ENCODE results near the gene PIKFYVE. TPM values are rescaled to one million over a fixed set of nuclear protein-coding genes. Genes with fewer than 3 reads are reported as not detected.
"Not testable (repeated sequence)": the region's sequence is repeated elsewhere in the genome, so short reads cannot be mapped to it uniquely, and the experiment has no call there.

Gene PIKFYVE
- total RNA-seq, 1 donor from 2014 or later, result 29.8 TPM

GRCh38 chr2:208255557-208256106, 10.4 kb upstream of the PIKFYVE start:
- peak overlapping the region; percentile 80 for H3K27ac Mint-ChIP-seq (ENCODE audit: unreplicated experiment)
- peak overlapping the region; percentile 92 for H3K4me3 Mint-ChIP-seq (ENCODE audit: unreplicated experiment)
- peaks cover 15% of the 10 kb centered on the region for H3K36me3 Mint-ChIP-seq (ENCODE audit: low read depth, unreplicated experiment)
- no peaks in the 10 kb centered on the region for H4K20me1 ChIP-seq (ENCODE audit: insufficient read depth, low read length)
- TF ChIP-seq EZH2 (IDR thresholded peaks at IDR 0.05; ENCODE audit: insufficient read depth, low read length) (no peak), CTCF (IDR thresholded peaks at IDR 0.05; ENCODE audit: insufficient read depth, low read depth, low read length) (peak; percentile 3)
- peaks cover 10% of the 10 kb centered on the region for H3K4me1 ChIP-seq (ENCODE audit: insufficient read depth, low read length)
- peak overlapping the region; percentile 80 for H3K9ac ChIP-seq (ENCODE audit: low read length)
- H3K4me1 Mint-ChIP-seq (ENCODE audit: low read depth, unreplicated experiment), result peaks cover 35% of the 10 kb centered on the region
- no peaks in the 10 kb centered on the region for H3K27me3 ChIP-seq (ENCODE audit: insufficient read depth, low read length)
- peaks cover 19% of the 10 kb centered on the region for H3K36me3 ChIP-seq (ENCODE audit: insufficient read depth, low read length)
- no peaks in the 10 kb centered on the region for H3K9me3 ChIP-seq (ENCODE audit: insufficient read depth, low read depth, low read length)
- H2AFZ ChIP-seq (ENCODE audit: low read depth, low read length), result peak overlapping the region; percentile 92
- H3K79me2 ChIP-seq (ENCODE audit: insufficient read depth, low read length), result peaks cover 8% of the 10 kb centered on the region
- FAIRE-seq, result no peak
- DNase-seq (ENCODE audit: low read depth), result no peak
- peak overlapping the region; percentile 66 for H3K27ac ChIP-seq (ENCODE audit: low read depth, low read length)
- H3K4me2 ChIP-seq (ENCODE audit: low read length), result peak overlapping the region; percentile 90
- H3K4me3 ChIP-seq (ENCODE audit: insufficient read depth, low read depth, low read length), result peak overlapping the region; percentile 84
- H3K9me3 Mint-ChIP-seq (ENCODE audit: unreplicated experiment), result no peaks in the 10 kb centered on the region
- H3K27me3 Mint-ChIP-seq (ENCODE audit: low read depth, unreplicated experiment), result no peaks in the 10 kb centered on the region

DNA sequence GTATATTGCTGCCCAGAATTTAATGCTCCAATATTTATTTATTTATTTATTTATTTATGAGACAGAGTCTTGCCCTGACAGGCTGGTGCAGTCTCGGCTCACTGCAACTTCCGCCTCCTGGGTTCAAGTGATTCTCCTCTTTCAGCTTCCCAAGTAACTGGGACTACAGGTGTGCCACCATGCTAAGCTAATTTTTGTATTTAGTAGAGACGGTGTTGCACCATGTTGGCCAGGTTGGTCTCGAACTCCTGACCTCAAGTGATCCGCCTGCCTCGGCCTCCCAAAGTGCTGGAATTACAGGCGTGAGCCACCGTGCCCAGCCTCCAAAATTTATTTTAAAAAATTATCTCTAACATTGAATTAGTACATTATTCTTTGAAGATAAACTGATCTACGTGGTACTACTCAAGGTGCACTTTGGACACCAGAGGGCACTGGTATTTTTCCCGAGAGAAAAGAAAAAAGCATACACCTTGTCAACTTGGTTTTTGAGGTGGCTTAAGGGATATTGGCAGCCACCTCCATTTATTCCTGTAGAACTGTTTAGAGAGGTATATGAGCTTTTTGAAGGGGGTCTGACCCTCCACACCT, 9.8 kb upstream of the PIKFYVE start:
- Histone ChIP-seq H2AFZ (ENCODE audit: low read depth, low read length) (no peak overlapping the region), H3K4me3 (ENCODE audit: insufficient read depth, low read depth, low read length) (no peak overlapping the region), H3K36me3 (ENCODE audit: insufficient read depth, low read length) (peaks cover 15% of the 10 kb centered on the region), H3K27me3 (ENCODE audit: insufficient read depth, low read length) (no peaks in the 10 kb centered on the region), H3K79me2 (ENCODE audit: insufficient read depth, low read length) (peaks cover 8% of the 10 kb centered on the region), H3K4me2 (ENCODE audit: low read length) (no peak overlapping the region), H3K9me3 (ENCODE audit: insufficient read depth, low read depth, low read length) (no peaks in the 10 kb centered on the region), H3K27ac (ENCODE audit: low read depth, low read length) (no peak overlapping the region), H4K20me1 (ENCODE audit: insufficient read depth, low read length) (no peaks in the 10 kb centered on the region), H3K4me1 (ENCODE audit: insufficient read depth, low read length) (peaks cover 10% of the 10 kb centered on the region), H3K9ac (ENCODE audit: low read length) (no peak overlapping the region)
- no peak for TF ChIP-seq CTCF (IDR thresholded peaks at IDR 0.05; ENCODE audit: insufficient read depth, low read depth, low read length)
- TF ChIP-seq EZH2 (IDR thresholded peaks at IDR 0.05; ENCODE audit: insufficient read depth, low read length), result no peak
- FAIRE-seq (no peak), DNase-seq (ENCODE audit: low read depth) (no peak)
- Mint-ChIP-seq H3K4me1 (ENCODE audit: low read depth, unreplicated experiment) (peaks cover 31% of the 10 kb centered on the region), H3K36me3 (ENCODE audit: low read depth, unreplicated experiment) (peaks cover 14% of the 10 kb centered on the region), H3K27me3 (ENCODE audit: low read depth, unreplicated experiment) (no peaks in the 10 kb centered on the region), H3K4me3 (ENCODE audit: unreplicated experiment) (peak overlapping the region; percentile 92), H3K27ac (ENCODE audit: unreplicated experiment) (no peak overlapping the region), H3K9me3 (ENCODE audit: unreplicated experiment) (no peaks in the 10 kb centered on the region)

GRCh38 chr2:208256849-208257813, 8.9 kb upstream of the PIKFYVE start:
- H3K4me1 ChIP-seq (ENCODE audit: insufficient read depth, low read length), result peaks cover 10% of the 10 kb centered on the region
- Mint-ChIP-seq H3K4me1 (ENCODE audit: low read depth, unreplicated experiment) (peaks cover 29% of the 10 kb centered on the region), H3K4me3 (ENCODE audit: unreplicated experiment) (peak overlapping the region; percentile 30), H3K27ac (ENCODE audit: unreplicated experiment) (peak overlapping the region; percentile 29)
- not testable (repeated sequence) for H3K4me3 ChIP-seq (ENCODE audit: insufficient read depth, low read depth, low read length); H3K27me3 Mint-ChIP-seq (ENCODE audit: low read depth, unreplicated experiment); H3K79me2 ChIP-seq (ENCODE audit: insufficient read depth, low read length); H3K4me2 ChIP-seq (ENCODE audit: low read length); FAIRE-seq; DNase-seq (ENCODE audit: low read depth); H3K27ac ChIP-seq (ENCODE audit: low read depth, low read length); H3K36me3 Mint-ChIP-seq (ENCODE audit: low read depth, unreplicated experiment); H3K27me3 ChIP-seq (ENCODE audit: insufficient read depth, low read length); H3K9me3 ChIP-seq (ENCODE audit: insufficient read depth, low read depth, low read length); H3K9ac ChIP-seq (ENCODE audit: low read length); H3K9me3 Mint-ChIP-seq (ENCODE audit: unreplicated experiment); H4K20me1 ChIP-seq (ENCODE audit: insufficient read depth, low read length)
- H3K36me3 ChIP-seq (ENCODE audit: insufficient read depth, low read length), result peaks cover 10% of the 10 kb centered on the region
- peak overlapping the region; percentile 49 for H2AFZ ChIP-seq (ENCODE audit: low read depth, low read length)

Measured in astrocyte (in vitro differentiated cells and primary cell).